Endodermal cell (in vitro differentiated cells): Measurements from ENCODE around the gene SAMD13. TPM values are rescaled to one million over a fixed set of nuclear protein-coding genes. Genes with fewer than 3 reads are reported as not detected.

Experiments used
- DNase-seq: peaks from one replicate; pipeline ENCODE4 v3.0.0-alpha.2; 2017
- H3K27ac ChIP-seq: 2 replicates; pipeline ENCODE4 v1.5.1; 2013; ENCODE audit warnings: mild to moderate bottlenecking, low read depth, low read length, moderate library complexity
- H3K27me3 ChIP-seq: 2 replicates; pipeline ENCODE4 v1.6.1; 2013; ENCODE audit warnings: mild to moderate bottlenecking, low read length, moderate library complexity; ENCODE audit not compliant: insufficient read depth, control insufficient read depth, poor library complexity, severe bottlenecking
- H3K36me3 ChIP-seq: 2 replicates; pipeline ENCODE4 v1.7.0; 2013; ENCODE audit warnings: mild to moderate bottlenecking, low read length, moderate library complexity; ENCODE audit not compliant: control insufficient read depth, insufficient read depth
- H3K4me1 ChIP-seq: one replicate; pipeline ENCODE4 v1.7.0; 2013; ENCODE audit warnings: low read length; ENCODE audit not compliant: control insufficient read depth, insufficient read depth
- H3K4me3 ChIP-seq: 2 replicates; pipeline ENCODE4 v1.5.1; 2013; ENCODE audit warnings: mild to moderate bottlenecking, low read length, moderate library complexity
- H3K9ac ChIP-seq: 2 replicates; pipeline ENCODE4 v1.6.1; 2013; ENCODE audit warnings: mild to moderate bottlenecking, low read length, moderate library complexity; ENCODE audit not compliant: poor library complexity, severe bottlenecking; ENCODE audit errors: extremely low read depth
- H3K9me3 ChIP-seq: 2 replicates; pipeline ENCODE4 v1.6.1; 2013; ENCODE audit warnings: mild to moderate bottlenecking, low read length, moderate library complexity; ENCODE audit not compliant: control insufficient read depth
- H3K27ac Mint-ChIP-seq: 2 replicates; pipeline ENCODE4 v1.8.0; 2020; ENCODE audit warnings: mixed read lengths
- H3K27me3 Mint-ChIP-seq: 2 replicates; pipeline ENCODE4 v1.8.0; 2021; ENCODE audit warnings: mild to moderate bottlenecking, mixed read lengths; ENCODE audit not compliant: insufficient read depth
- H3K36me3 Mint-ChIP-seq: 2 replicates; pipeline ENCODE4 v1.8.0; 2020; ENCODE audit warnings: low read depth, mixed read lengths
- H3K4me1 Mint-ChIP-seq: 2 replicates; pipeline ENCODE4 v1.8.0; 2020; ENCODE audit warnings: mixed read lengths
- H3K4me3 Mint-ChIP-seq: 2 replicates; pipeline ENCODE4 v1.8.0; 2020; ENCODE audit warnings: mild to moderate bottlenecking, moderate library complexity, mixed read lengths
- H3K9me3 Mint-ChIP-seq: 2 replicates; pipeline ENCODE4 v1.8.0; 2020; ENCODE audit warnings: mild to moderate bottlenecking, mixed read lengths
- WGBS, 2 experiments: methylation state at CpG; one replicate each; pipeline versions ENCODE4 v1.1.5 to v1.1.7; 2013; ENCODE audit warnings: missing lambda C conversion rate in 2 of 2, mixed read lengths in 1 of 2; ENCODE audit not compliant: insufficient coverage in 1 of 2, insufficient read length in 1 of 2; 5-methylcytosine and 5-hydroxymethylcytosine counted together
- total RNA-seq, 2 donors: library from RNA; stranded (reverse); fragmentation: NEBNext Ultra II Directional in 1 of 2; extraction: Animal tissue kit (Norgen Biotek cat#: 25700) in 1 of 2; gene quantifications; 2 replicates in 1 of 2; 3 replicates in 1 of 2; pipeline ENCODE4 v1.2.1, GENCODE V29; 2021
- TF ChIP-seq, protein P1 (sequence below): fragments of 200-600 bp; sonication (generic); conservative IDR thresholded peaks from 2 replicates; pipeline ENCODE4 v1.5.0; 2021; ENCODE audit warnings: antibody characterized with exemption, mild to moderate bottlenecking

SAMD13 gene
- total RNA-seq, 2 donors from 2014 or later = 1.8 to 2.5 TPM

DNA sequence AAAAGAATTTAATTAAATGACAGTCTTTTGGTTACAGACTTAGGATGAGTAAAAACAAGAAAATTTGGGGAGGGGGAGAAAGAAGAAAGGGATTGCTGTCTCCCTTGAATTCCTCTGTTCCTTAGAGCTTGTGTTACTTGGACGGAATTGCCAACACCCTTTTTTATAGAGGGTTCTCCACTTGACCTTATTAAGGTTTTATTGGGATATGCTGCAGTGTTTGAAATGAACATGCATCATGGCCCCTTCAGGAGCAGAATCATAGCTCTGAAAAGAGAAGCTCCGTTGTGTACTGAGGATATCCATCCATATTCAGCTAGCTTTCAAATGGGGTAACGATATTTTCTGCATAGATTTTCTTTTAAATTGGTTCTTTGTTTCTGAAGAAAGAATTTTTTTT, 48.6 kb downstream of the SAMD13 start:
- TF ChIP-seq, protein P1, sequence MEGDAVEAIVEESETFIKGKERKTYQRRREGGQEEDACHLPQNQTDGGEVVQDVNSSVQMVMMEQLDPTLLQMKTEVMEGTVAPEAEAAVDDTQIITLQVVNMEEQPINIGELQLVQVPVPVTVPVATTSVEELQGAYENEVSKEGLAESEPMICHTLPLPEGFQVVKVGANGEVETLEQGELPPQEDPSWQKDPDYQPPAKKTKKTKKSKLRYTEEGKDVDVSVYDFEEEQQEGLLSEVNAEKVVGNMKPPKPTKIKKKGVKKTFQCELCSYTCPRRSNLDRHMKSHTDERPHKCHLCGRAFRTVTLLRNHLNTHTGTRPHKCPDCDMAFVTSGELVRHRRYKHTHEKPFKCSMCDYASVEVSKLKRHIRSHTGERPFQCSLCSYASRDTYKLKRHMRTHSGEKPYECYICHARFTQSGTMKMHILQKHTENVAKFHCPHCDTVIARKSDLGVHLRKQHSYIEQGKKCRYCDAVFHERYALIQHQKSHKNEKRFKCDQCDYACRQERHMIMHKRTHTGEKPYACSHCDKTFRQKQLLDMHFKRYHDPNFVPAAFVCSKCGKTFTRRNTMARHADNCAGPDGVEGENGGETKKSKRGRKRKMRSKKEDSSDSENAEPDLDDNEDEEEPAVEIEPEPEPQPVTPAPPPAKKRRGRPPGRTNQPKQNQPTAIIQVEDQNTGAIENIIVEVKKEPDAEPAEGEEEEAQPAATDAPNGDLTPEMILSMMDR = no peak
- Histone ChIP-seq H3K36me3 (no peaks in the 10 kb centered on the region), H3K4me3 (no peak overlapping the region), H3K27me3 (no peaks in the 10 kb centered on the region), H3K9me3 (no peaks in the 10 kb centered on the region), H3K4me1 (no peaks in the 10 kb centered on the region), H3K9ac (no peak overlapping the region), H3K27ac (no peak overlapping the region)
- Mint-ChIP-seq H3K9me3 (no peaks in the 10 kb centered on the region), H3K4me3 (no peak overlapping the region), H3K27ac (no peak overlapping the region), H3K27me3 (peaks cover 4% of the 10 kb centered on the region), H3K36me3 (no peaks in the 10 kb centered on the region), H3K4me1 (peaks cover 5% of the 10 kb centered on the region)
- DNase-seq = no peak
- 62 to 92% methylated on average over 2 to 3 of the region's 3 CpGs for WGBS, 2 experiments

DNA sequence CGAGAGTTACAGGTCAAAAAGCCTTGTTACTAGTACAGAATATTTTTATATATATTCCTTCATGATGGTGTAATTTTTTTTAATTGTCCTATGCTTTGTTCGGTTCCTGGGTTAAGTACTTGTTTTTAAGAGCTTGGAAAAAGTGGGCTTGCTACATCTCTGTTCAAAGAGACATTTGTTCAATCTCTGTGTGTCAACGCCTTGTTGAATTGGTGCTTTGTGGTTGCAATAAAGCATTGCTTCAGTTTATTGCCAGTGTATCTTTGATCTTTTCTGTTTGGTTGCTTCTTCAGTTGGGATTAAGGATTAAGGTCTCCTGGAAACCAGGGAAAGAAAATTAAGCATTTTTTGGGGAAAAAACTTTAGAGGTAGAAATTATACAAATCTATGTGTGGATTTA, 49.0 kb downstream of the SAMD13 start:
- Histone ChIP-seq H3K9me3 (no peaks in the 10 kb centered on the region), H3K27me3 (no peaks in the 10 kb centered on the region), H3K4me3 (no peak overlapping the region), H3K27ac (no peak overlapping the region), H3K4me1 (no peaks in the 10 kb centered on the region), H3K36me3 (no peaks in the 10 kb centered on the region), H3K9ac (no peak overlapping the region)
- Mint-ChIP-seq H3K4me3 (no peak overlapping the region), H3K9me3 (no peaks in the 10 kb centered on the region), H3K36me3 (no peaks in the 10 kb centered on the region), H3K27me3 (peaks cover 4% of the 10 kb centered on the region), H3K27ac (no peak overlapping the region), H3K4me1 (peaks cover 5% of the 10 kb centered on the region)
- 88 to 94% methylated on average over 2 of the region's 3 CpGs for WGBS, 2 experiments
- TF ChIP-seq, protein P1 = no peak
- DNase-seq = no peak

DNA sequence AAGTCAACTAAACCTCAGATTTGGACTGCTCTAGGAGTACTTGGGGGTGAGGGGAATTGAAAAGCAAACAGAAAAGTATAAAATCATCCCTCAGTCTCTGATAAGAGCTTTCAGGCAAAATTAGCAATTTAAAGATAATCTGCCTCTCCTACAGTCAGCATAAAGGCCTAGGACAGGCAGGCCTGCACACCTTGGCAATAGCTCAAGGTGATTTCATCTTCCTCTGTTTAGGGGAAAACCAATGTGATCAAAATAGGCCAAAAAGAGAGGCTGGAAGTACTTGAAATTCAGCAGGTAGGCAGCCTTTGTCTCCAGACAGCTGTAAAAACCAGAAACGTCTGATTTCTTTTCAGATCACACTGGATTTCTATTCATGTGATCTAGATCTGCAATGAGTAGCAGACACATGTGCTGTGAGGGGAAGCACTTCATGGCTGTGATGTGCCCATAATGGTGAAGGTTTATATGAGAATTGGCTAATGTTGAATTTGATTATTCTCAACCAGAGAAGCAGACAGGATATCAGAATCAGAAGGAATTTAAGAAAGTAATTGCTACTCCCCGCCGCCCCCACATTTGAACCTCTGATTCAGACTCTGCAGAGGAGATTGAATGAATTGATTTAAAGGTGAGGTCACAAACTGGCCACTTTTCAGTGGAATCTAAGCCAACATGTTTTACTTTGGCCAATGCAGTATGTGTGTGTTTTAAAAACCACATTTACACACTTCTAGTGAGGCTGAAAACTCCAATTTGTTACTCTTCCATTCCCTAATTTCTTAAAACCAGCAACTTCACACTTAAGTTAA, 51.0 kb downstream of the SAMD13 start:
- Histone ChIP-seq H3K36me3 (no peaks in the 10 kb centered on the region), H3K9ac (no peak overlapping the region), H3K27ac (no peak overlapping the region), H3K27me3 (peaks cover 6% of the 10 kb centered on the region), H3K9me3 (no peaks in the 10 kb centered on the region), H3K4me1 (no peaks in the 10 kb centered on the region), H3K4me3 (no peak overlapping the region)
- Mint-ChIP-seq H3K4me1 (peaks cover 5% of the 10 kb centered on the region), H3K36me3 (no peaks in the 10 kb centered on the region), H3K27ac (no peak overlapping the region), H3K27me3 (peaks cover 12% of the 10 kb centered on the region), H3K4me3 (no peak overlapping the region), H3K9me3 (no peaks in the 10 kb centered on the region)
- WGBS, 2 experiments = 80 to 92% methylated on average over 1 to 3 of the region's 3 CpGs
- DNase-seq = no peak
- TF ChIP-seq, protein P1 = no peak
